K562 (cell line): ENCODE data around the gene NVL. TPM values are rescaled to one million over a fixed set of nuclear protein-coding genes. Genes with fewer than 3 reads are reported as not detected.

ENCODE experiments used
- ARID4B ChIP-seq: sonication (generic); formaldehyde crosslinking; IDR thresholded peaks from 2 replicates; pipeline ENCODE4 v1.8.0; 2022; ENCODE audit warnings: mild to moderate bottlenecking, missing genetic modification reagents
- BRD4 ChIP-seq: fragments of 200-600 bp; sonication (generic); IDR thresholded peaks from 2 replicates; pipeline ENCODE4 v1.6.1; 2017; ENCODE audit warnings: inconsistent platforms
- BRF1 ChIP-seq: IDR thresholded peaks from 3 replicates; pipeline ENCODE4 v1.6.1; 2011; ENCODE audit warnings: borderline replicate concordance, mild to moderate bottlenecking; ENCODE audit not compliant: insufficient read length; ENCODE audit errors: extremely low read depth
- CEBPG ChIP-seq, 3 experiments: fragments of 200-800 bp in 1 of 3; sonication (Bioruptor generic) in 1 of 3; sonication (generic) in 1 of 3; formaldehyde crosslinking in 1 of 3; IDR thresholded peaks in 2 of 3; conservative IDR thresholded peaks in 1 of 3; 2 replicates each; pipeline versions ENCODE4 v1.6.1 to v1.8.0; 2016 to 2022; ENCODE audit warnings: missing compliant biosample characterization in 2 of 3, missing genetic modification characterization in 2 of 3, mild to moderate bottlenecking in 1 of 3, missing genetic modification reagents in 1 of 3
- CHAMP1 ChIP-seq: fragments of 450-650 bp; IDR thresholded peaks from 2 replicates; pipeline ENCODE4 v1.6.1; 2016; ENCODE audit warnings: mild to moderate bottlenecking
- FOXJ2 ChIP-seq: fragments of 200-800 bp; sonication (Bioruptor generic); IDR thresholded peaks from 2 replicates; pipeline ENCODE4 v1.6.1; 2016; ENCODE audit warnings: missing genetic modification characterization, missing compliant biosample characterization
- FOXP1 ChIP-seq: sonication (generic); formaldehyde crosslinking; IDR thresholded peaks from 2 replicates; pipeline ENCODE4 v1.8.0; 2022; ENCODE audit warnings: mild to moderate bottlenecking, missing genetic modification reagents
- GATAD2A ChIP-seq: fragments of 450-650 bp; IDR thresholded peaks from 2 replicates; pipeline ENCODE4 v1.6.1; 2017
- L3MBTL2 ChIP-seq: fragments of 450-650 bp; IDR thresholded peaks from 2 replicates; pipeline ENCODE4 v1.6.1; 2016; ENCODE audit warnings: mild to moderate bottlenecking, moderate library complexity
- MEF2A ChIP-seq: IDR thresholded peaks from 2 replicates; pipeline ENCODE4 v1.6.1; 2011; ENCODE audit warnings: low read depth, mild to moderate bottlenecking, low read length, moderate library complexity; ENCODE audit not compliant: control insufficient read depth
- PHB ChIP-seq: fragments of 250-450 bp; sonication (Bioruptor Pico); IDR thresholded peaks from 2 replicates; pipeline ENCODE4 v1.5.0; 2021
- SIN3A ChIP-seq, 2 experiments: fragments of 150-350 bp in 1 of 2; IDR thresholded peaks; 2 replicates each; pipeline ENCODE4 v1.6.1; 2011 to 2016; ENCODE audit warnings: borderline replicate concordance in 2 of 2, low read depth in 2 of 2, low read length in 2 of 2, mild to moderate bottlenecking in 2 of 2, moderate library complexity in 2 of 2; ENCODE audit not compliant: control insufficient read depth in 1 of 2
- SMARCA5 ChIP-seq: fragments of 450-650 bp; IDR thresholded peaks from 2 replicates; pipeline ENCODE4 v1.6.1; 2016
- SRSF7 ChIP-seq: fragments of 200-400 bp; formaldehyde crosslinking; optimal IDR thresholded peaks from 2 replicates; pipeline ENCODE3; 2017; ENCODE audit warnings: mild to moderate bottlenecking, low read depth, low read length
- TFAM ChIP-seq: fragments of 250-450 bp; sonication (Bioruptor Pico); conservative IDR thresholded peaks from 2 replicates; pipeline ENCODE4 v1.5.0; 2021; ENCODE audit warnings: mild to moderate bottlenecking, moderate library complexity
- ZNF121 ChIP-seq: sonication (generic); formaldehyde crosslinking; conservative IDR thresholded peaks from 2 replicates; pipeline ENCODE4 v1.8.0; 2022; ENCODE audit warnings: missing genetic modification reagents
- ZNF124 ChIP-seq: sonication (generic); formaldehyde crosslinking; IDR thresholded peaks from 2 replicates; pipeline ENCODE4 v1.8.1; 2022; ENCODE audit warnings: missing genetic modification reagents
- ZNF146 ChIP-seq: IDR thresholded peaks from one replicate; pipeline ENCODE4 v1.6.1; 2018; ENCODE audit warnings: missing compliant biosample characterization; ENCODE audit not compliant: unreplicated experiment
- ZNF57 ChIP-seq: fragments of 450-650 bp; formaldehyde crosslinking; IDR thresholded peaks from 2 replicates; pipeline ENCODE4 v1.4.0; 2020; ENCODE audit warnings: mild to moderate bottlenecking, moderate library complexity
- polyA plus RNA-seq, 8 experiments: library from polyadenylated mRNA; depleted of rRNA in 4 of 8; stranded (reverse) in 5 of 8; unstranded in 3 of 8; fragments of >200 nt; fragmentation: Nextera tagmentation in 2 of 8; fragmentation: Illumina TruSeq in 1 of 8; extraction: Ambion mirVana in 2 of 8; extraction: Trizol in 1 of 8; gene quantifications; 2 replicates each; pipeline versions ENCODE4 v1.2.1 to v1.2.3, GENCODE V29; 2011 to 2014; ENCODE audit warnings: inconsistent platforms in 1 of 8, missing spikeins in 1 of 8
- total RNA-seq, 7 experiments: library from RNA; depleted of rRNA in 6 of 7; stranded (reverse); fragments of >200 nt in 6 of 7; fragmentation: Illumina TruSeq in 2 of 7; extraction: Trizol in 2 of 7; gene quantifications; 2 replicates each; pipeline versions ENCODE4 v1.2.1 to v1.2.3, GENCODE V29; 2011 to 2021; ENCODE audit warnings: low replicate concordance in 1 of 7

The NVL gene
- total and polyA plus RNA-seq, 9 of the 15 experiments (the other 6 are each of a cell fraction or from before 2014, with no cell fraction given): 32.5 to 86.6 (median 62.9) TPM

- TF ChIP-seq CHAMP1 (peak; percentile 64; the same call in 1 of the 2 replicates), ARID4B (CRISPR knock-in tag) (no peak), FOXP1 (CRISPR knock-in tag) (no peak), ZNF121 (CRISPR knock-in tag) (no peak), GATAD2A (no peak), ZNF124 (no peak), PHB (CRISPR knock-in tag) (no peak), FOXJ2 (no peak), L3MBTL2 (0 out of 2 replicates have a peak, but pooled peaks have one; percentile 16), ZNF57 (CRISPR knock-in tag) (no peak), TFAM (CRISPR knock-in tag) (no peak), MEF2A (no peak), SIN3A (IDR thresholded peaks at IDR 0.05; ENCODE audit: borderline replicate concordance in 2 of 2, control insufficient read depth in 1 of 2, low read depth in 2 of 2, low read length in 2 of 2) (no peak), SMARCA5 (no peak), ZNF146 (CRISPR knock-in tag) (no peak), BRF1 (no peak), CEBPG (CRISPR knock-in tag; IDR thresholded peaks at IDR 0.05) (no peak), CEBPG (tag; conservative IDR thresholded peaks at IDR 0.05 in 1 of 2, IDR thresholded peaks at IDR 0.05 in 1 of 2) (peak; percentile 12 to 47; a peak in 3 of 4 replicates), BRD4 (no peak), SRSF7 (no peak)
Observed at GRCh38 chr1:224333309-224333926, 3.4 kb upstream of the NVL start (continued).
